ENCODE measurements around the gene PDE8A.

DNA sequence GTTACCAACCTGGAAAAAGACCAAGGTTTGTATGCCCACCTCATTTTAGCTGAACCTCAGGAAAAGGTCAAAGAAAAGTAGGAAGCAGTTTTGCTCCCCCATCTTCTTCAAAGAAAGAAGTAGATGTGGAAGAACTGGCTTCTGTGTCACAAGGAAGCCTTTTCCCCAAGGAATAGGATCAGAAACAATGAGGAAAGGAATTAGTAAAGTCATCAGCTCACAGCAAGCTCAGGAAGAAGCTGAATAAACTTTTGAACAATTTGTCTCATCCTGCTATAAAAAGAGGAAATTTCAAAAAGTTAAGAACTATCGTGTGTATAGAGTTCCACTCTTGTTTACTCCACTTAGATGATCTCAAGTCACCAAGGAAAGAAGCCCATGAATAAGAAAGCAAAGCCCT, 174.2 kb downstream of the PDE8A start:
- TF ChIP-seq POLR2A (IDR thresholded peaks at IDR 0.05; ENCODE audit: low read length) (no peak), GATA1 (IDR thresholded peaks at IDR 0.05; ENCODE audit: low read depth, low read length) (no peak)
